NCI-H128 (cell line): ENCODE data around the gene PLCB3.
A peak's percentile ranks its signal among the peaks of the same experiment; 100 is the strongest.
"Not testable (repeated sequence)": the region's sequence is repeated elsewhere in the genome, so short reads cannot be mapped to it uniquely, and the experiment has no call there.

Source experiments
- DNase-seq: peaks from one replicate; lab custom pipeline; 2025; ENCODE audit not compliant: unreplicated experiment; lab: John Stamatoyannopoulos, UW

PLCB3 gene

DNA sequence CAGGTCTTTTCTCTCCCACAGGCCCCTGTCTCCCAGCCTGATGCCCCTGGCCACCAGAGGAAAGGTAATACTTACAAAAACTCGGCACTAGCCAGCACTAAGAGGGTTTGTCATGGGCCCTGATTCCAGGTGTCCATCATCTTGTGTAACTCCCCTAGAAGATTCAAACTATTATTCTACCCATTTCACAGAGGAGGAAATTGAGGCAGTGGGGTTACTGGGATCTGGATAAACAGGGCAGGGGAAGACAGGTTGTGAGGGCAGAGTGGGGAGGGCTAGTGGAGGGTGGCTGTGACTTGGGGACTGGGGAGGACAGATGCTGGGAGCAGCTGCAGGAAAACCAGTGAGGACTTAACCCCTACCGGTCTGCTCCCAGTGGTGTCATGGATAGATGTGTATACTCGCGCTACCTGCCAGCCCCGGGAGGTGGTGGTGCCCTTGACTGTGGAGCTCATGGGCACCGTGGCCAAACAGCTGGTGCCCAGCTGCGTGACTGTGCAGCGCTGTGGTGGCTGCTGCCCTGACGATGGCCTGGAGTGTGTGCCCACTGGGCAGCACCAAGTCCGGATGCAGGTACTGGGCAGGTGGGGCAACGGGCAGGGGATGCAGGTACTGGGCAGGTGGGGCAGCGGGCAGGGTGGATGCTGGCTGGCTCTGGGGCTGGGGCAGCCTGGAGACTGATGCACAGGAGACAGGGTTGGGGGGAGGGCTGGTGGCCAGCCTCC, 15.7 kb upstream of the PLCB3 start:
- no peak for DNase-seq

DNA sequence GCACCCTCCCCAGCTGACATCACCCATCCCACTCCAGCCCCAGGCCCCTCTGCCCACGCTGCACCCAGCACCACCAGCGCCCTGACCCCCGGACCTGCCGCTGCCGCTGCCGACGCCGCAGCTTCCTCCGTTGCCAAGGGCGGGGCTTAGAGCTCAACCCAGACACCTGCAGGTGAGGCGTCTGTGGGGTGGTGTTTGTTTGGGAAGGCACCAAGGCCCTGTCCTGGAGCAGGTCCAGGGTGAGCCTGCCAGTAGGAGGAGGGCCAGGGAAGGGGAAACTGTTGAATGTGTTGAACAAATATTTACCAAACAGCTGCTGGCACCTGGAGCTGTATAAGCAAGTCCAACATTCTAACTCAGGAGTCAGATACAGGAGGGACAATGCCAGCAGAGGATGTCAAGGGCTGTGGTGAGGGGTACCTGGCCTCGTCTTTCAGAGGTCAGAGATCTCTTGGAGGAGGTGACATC, 13.8 kb upstream of the PLCB3 start:
- no peak for DNase-seq

DNA sequence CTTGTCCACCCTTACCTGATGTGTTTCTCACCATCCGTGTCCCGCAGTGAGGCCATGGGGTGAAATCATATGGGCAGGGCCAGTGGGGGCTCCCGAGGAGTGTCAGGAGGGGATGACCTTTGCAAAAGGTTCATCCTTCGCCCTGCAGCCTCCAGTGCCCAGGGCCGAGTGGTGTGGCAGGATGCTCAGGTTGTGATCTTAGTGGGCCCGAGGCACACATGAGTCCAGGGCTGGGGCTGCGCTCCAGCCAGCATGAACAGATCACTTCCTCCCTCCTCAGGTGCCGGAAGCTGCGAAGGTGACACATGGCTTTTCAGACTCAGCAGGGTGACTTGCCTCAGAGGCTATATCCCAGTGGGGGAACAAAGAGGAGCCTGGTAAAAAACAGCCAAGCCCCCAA, 13.3 kb upstream of the PLCB3 start:
- no peak for DNase-seq

DNA sequence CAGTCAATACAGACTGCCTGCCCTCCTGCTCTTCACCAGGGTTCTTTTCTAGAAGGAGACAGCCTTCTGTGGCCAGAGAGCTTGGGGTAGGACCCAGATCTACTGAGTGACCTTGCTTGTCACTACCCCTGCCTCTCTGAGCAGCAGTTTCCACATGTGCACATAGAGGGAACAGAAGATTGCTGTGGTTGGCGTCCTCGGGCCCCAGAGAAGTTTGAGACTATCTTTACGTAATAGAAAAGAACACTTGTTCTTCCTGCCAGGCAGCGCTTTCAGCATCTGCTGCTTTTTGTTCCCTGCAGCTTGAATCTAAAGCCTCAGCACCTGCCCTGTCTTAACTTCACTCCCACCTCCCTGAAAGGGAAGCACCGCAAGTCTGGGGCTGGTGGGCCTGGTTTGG, 12.3 kb upstream of the PLCB3 start:
- no peak for DNase-seq

DNA sequence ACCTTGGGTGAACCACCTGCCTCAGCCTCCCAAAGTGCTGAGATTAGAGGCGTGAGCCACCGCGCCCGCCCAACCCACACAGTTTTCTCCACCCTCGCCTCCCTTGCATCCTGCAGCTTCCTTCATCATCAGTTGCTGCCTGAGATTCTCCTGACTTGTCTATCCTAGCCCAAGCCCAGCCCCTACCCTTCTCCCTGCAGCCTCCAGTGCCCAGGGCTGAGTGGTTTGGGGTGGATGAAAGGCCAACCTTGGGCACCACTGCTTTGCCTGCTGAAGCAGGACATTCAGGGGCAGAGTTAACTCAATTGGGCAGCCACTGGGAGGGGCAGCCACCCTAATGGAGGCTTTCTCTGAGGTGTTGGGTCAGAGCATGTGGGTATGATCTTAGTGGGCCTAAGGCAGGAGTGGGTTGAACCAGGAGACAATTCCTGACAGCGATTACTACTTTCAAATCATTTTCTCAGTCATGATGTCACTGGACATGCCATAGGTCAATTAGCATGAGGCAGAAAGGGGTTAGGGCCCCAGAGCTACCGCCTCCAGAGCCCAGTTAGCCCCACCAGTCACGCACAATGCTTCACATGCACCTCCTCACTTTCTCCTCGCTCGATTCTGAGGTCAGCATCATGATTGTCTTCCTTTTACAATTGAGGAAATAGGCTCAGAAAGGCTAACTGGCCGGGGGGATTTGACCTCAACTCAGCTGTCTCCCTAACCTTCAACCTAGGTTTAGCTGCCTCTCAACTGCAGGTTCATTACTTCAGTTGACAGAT, 11.5 kb upstream of the PLCB3 start:
- DNase-seq = no peak

DNA sequence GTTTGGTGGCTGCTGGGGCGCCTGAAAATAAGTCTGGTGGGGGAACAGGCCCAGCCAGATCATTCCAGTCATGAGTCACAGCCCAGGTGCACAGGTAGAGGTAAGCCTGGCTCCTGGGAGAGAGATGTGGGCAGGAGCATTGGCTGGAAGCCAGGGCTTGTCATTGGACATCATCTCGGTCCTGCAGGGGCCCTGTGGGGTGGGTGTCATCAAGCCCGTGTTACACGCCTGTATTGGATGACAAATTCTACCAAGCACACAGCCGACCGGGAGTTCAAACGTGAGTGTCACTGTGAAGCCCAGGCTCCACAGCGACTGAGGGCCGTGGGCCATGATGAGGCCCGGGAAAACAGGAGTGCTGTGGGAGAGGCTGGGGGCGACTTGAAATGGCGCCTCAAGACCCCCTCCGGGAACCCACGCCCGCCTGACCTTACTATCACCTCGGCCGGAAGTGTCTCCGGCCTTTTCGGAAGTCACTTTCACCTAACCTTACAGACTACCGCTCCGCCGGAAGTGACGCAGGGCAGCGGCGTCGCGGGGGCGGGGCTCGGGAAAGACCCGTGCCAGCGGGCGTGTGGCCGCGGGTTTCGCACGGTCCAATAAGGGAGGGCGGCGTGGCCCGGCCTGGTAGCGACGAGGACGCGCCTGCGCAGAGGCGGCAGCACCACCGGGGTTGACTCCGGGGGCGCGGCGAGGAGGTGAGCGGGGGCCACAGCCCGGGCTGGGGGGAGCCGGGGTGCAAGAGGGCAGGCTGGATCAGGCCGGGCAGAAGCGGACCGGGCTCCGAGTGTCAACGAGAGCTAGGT, 10.7 kb upstream of the PLCB3 start, which contains the start of gene FKBP2:
FKBP2 (plus strand) TSS at position 661 of the 806 bp plus-strand sequence. CDS start 1,293 bp downstream, outside the sequence.
- DNase-seq = peak; percentile 93

DNA sequence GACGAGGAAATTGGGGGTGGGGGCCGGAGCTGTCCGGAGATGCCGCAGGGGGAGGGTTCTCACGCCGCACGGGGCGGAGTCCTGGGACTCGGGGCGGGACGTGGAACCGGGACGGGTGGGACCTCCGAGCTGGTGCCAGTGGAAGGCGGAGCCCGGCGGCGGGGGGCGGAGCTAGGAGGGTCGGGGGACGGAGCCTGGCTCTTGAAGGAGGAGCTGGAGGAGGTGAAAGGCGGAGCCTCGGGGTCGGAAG, 10.2 kb upstream of the PLCB3 start:
- DNase-seq = peak; percentile 95

DNA sequence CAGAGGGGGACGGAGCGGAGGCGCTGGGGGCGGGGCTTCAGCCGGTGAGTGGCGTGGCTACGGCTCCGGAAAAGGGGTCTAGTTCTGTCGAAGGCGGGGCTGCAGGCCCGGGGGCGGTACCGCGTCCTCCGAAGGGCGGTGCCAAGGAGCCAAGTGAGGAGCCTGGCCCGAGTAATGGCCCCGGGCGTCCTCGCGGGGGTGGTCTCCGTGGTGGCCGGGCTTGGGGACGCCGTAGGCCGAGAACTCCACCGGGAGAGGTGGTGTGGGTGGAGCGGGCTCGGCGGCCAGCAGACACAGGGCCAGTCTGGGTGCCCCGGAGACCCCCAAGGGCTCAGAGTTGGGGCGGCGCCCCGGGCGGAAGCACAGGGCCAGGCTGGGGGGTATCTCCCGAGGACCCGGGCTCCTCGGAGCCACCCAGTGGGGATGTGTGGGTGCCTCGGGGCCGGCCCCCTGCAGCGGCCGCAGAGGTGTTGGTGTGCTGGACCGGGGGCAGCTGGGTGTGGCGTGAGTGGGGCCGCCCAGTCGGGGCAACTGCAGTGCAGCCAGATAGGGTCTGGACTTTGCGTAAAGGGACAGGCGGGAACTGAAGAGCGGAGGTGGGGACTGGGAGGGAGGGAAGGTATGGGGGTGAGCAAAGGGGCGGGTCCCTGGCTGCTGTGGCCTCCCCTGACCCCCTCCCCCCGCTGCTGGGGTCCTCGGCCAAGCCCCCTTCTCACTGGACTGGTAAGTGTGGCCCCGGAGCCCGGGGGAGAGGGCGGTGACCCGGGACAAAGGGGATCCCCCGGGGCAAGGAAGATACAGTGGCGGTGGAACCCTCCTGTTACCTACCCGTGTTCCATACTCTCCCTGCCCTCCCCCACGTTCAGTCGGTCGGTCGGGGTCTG, 9.6 kb upstream of the PLCB3 start:
- no peak for DNase-seq

DNA sequence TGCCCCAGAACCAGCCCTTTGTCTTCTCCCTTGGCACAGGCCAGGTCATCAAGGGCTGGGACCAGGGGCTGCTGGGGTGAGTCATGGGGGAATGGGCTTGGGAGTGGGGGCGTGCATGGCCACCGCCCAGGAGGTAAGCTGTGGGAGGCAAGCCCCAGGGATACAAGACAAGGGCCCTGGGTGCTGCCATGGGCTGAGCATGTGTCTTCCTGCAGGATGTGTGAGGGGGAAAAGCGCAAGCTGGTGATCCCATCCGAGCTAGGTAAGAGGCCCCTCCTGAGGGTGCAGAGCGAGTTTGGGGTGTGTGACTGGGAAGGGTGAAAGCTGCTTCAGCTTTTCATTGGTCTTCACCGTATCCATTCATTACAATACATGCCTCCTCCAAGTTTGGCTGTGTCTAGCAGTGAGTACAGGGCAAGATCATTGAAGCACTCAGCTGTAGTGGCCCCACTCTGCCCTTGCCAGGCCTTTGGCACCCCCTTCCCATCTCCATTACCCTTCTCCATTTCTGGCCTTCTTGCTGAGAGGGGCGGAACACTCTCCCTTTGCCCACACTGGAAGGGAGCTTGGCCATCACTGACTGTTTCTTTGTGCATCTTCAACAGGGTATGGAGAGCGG, 8.0 kb upstream of the PLCB3 start:
- no peak for DNase-seq

DNA sequence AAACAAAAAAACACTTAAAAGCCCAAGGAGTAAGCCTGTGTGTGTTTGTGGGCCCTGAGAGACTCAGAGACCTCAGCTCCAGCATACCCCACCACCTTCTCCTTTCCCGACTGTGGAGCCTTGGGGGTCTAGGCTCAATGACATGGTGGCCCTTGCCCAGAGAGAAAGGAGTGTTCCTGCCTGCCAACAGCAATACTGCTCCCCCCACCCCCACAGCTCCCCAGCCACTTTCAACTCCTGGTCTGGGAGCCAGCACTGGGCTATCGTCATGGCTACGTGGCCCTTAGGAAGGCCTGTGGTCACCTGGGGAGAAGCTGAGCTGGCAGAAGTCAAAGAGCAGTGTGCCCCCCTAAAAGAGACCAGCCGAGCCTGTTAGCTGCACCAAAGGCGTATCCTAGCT, 7.2 kb upstream of the PLCB3 start:
- DNase-seq = no peak

DNA sequence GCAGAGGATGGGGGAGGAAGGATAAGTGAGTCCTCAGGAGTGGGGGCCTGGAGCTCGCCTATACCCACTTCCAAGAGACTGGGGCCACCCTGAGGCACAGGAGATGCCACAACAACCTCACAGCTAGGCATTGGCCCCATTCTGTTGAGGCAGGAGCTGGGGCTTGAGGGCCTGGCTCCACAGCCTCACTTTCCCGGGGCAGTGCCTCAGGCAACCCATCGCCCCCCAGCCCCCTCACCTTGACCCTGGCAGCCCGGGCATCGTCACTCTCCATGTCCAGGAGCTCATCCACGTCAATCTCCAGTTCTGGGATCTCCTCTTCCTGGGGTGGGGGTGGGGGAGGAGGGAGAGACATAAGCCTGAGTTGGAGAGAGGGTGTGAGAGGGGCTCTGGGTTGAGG, 6.4 kb upstream of the PLCB3 start:
- no peak for DNase-seq

DNA sequence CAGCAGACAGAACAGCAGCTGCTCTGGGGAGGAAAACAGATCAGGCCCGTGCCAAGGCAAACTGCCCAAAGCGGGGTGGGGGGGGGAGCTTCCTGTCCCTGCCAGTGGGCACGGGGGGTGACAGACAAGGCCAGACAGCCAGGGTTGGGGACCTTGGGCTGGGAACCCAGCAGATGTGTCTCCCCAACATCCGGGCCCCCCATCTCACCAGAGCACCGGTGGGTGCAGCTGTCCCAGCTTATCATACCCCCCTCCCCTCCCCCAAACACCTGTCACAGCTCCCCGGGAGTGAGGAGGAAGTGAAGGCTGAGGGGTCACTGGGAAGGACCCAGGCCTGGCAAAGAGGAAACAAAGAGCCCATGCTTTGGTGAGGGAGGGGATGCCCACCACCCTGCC, 5.9 kb upstream of the PLCB3 start:
- no peak for DNase-seq

DNA sequence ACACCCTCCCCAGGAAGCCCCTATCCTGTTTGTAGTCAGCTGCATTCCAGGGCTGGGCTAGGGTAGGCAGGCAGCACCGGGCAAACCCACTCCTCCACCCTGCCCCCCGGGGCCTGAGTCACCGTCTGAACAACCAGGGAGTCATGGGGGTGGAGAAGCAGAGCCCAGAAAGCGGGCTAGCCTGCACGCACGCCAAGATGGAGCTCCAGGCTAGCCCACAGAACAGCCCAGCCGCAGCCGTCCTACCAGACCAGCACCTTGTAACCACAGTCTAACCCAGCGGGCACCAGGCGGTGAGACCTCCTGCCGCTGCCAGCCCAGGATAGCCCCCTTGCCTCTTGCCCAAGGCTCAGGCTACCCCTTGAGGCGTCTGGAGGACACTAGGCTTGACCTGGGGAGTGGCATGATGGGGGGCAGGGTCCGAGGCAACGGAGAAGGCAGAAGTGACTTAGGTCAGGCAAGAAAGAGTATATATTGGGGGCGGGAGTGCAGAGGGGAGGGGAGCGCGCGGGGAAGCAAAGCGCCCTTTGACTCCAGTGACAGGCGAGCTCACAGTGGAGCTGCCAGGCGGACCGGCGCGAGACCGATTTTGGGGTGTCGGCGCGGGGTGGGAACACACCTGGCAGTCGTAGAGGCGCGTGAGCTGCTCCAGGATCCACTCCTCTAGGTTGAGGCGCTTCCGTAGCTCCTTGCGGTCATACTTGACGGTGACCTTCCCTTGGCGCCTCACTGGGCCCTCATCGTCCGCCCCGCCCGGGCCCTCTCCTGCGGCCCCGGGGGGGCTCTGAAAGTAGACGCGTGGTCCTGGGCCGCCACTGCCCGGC, 5.3 kb upstream of the PLCB3 start:
- no peak for DNase-seq

DNA sequence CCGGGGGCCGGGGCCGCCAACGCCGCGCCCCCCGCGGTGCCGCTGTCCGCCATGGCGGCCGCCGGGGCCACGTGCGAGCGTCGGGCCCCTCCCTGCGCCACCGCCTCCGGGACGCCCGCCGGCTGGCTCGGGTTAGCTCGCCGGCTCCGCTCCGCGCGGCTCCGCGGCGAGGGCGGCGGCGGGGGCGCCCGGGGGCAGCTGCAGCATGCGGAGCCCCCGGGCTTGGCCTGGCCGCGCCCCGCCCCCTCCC, 4.8 kb upstream of the PLCB3 start:
- not testable (repeated sequence) for DNase-seq

DNA sequence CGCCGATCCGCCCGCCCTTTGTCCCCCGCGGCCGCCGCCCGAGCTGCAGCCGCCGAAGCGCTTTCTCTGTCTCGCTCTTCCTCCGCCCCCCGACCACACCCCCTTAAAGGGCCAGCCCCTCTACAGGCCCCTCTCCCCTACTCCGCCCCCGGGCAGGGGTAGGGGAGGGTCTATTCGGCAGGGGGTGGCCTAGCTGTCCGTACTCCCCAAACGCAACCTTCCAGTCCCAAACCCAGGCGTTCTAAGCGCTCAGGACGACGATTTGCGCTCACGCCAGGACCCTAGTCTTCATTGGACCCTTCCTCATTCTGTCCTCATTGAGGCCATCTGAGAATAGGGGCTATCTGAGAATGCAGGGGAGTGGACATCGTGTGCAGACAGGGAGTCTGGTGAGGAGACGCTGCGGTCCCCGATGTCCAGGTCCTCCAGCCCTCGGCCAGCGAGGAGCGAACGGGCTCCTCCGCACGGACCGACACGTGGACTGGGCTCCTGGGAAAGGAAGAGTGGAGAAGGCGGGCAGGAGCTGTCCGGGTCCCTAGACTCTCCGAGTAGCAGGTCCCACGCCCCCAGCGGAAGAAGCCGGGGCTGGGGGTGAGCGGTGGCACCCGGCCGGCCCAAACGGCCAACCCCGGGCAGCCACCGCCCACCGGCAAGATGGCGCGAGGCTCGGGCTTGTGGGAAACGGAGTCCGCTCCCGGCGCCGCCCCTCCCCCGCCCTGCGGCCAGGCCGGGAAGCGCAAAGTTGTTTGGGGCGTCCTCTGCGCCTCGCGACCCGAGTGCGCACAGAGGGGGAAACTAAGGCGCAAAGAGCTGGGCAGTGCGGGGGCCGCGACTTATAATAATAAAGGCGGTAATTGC, 4.2 kb upstream of the PLCB3 start, which contains the start of gene PPP1R14B:
PPP1R14B (minus strand) TSS at position 73 of the 858 bp plus-strand sequence. CDS start 270 bp downstream, outside the sequence.
- peak; percentile 37 for DNase-seq

DNA sequence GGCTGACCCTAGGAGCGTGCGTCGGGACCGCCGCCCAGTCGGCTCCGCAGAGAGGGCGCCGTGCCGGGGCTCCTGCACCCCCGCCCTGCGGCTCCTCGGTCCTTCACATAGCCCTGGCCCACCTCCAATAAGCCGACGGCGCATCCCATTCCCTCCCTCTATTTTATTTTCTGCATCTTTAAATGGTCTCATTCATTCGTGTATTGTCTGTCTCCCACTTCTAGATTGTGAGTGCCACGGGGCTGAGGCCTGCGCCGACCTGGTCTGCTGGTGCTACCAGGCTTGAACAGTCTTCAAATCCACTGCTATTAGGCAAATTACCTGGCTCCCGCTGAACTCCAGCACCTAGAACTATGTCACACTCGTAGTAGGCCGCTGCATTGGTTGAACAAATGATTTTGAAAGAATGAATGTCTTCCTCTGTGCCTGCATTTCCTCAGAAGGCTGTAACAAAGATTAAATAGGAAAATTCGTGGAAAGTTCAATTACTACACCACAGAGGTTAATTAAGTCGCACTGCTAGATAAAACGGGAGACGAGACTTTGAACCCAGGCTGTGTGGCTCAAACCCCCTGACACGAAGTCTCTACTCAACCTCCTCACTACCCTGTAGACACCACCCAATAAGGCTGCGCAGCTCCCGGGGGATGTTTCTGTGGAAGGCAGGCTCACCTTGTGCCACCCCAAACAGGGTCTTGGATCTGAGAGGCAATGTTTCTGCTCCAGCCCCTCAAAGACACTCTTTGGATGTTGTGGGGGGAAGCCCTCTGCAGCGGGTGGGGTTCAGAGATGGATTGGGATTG, 3.4 kb upstream of the PLCB3 start:
- no peak for DNase-seq

DNA sequence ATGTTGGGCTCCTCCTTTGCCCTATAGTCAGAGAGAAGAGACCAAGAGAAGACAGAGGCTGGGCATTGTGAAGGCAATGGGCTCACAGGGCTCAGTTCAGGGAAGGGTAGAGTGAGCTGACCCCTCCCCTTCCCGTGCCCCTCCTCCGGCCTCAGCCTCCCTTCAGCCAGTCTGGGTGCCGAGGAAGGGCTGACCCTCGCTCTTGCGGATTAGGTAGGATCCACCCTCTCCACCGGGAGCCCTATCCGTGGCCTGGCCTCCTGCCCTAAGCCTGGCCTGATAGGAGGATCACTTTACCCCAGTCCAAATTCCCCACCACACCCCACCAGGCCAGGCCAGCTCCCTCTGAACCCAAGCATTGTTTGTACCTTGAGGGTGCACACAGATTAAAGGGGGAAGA, 2.8 kb upstream of the PLCB3 start:
- no peak for DNase-seq

DNA sequence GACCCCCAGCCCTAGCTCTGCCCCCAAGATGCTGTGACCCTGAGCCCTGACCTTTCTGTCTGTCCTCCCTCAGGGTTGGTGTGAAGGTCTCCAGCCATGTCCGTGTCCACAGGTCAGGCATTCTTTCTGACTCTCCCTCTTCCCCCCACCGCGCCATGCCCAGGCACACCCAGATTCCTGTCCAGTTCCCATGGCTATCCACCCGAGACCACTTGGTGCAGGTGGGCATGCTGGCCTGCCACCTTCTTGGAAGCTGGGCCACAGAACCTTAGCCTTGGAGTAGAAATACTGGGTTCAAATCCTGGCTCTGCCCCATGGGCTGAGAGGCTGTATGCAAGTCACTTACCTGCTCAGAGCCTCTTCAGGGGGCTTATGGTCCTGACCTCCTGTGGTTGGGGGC, 2.3 kb upstream of the PLCB3 start:
- DNase-seq = no peak
